Right renal pelvis (tissue), 4 donors: ENCODE results near the gene OTUD3. TPM values are rescaled to one million over a fixed set of nuclear protein-coding genes. Genes with fewer than 3 reads are reported as not detected.
"Not testable (repeated sequence)": the region's sequence is repeated elsewhere in the genome, so short reads cannot be mapped to it uniquely, and the experiment has no call there.

Experiments
- DNase-seq, 4 donors: peaks; one replicate each; pipeline ENCODE4 v3.0.0-alpha.2; 2013; ENCODE audit warnings: low read depth in 4 of 4, low spot score in 3 of 4, missing footprints in 1 of 4
- polyA plus RNA-seq, 4 donors: library from polyadenylated mRNA; unstranded; fragments of 120-200 nt; gene quantifications; one replicate each; pipeline ENCODE4 v1.2.1, GENCODE V29; 2013; ENCODE audit not compliant: insufficient read length in 4 of 4

The OTUD3 gene
- polyA plus RNA-seq, 4 donors, result 16.3 to 22.3 (median 18.1) TPM

- no peak for DNase-seq
These were observed 27.8 kb downstream of the OTUD3 start for GRCh38 chr1:19909971-19910370.

- DNase-seq, result no peak
These were observed 28.5 kb downstream of the OTUD3 start for GRCh38 chr1:19910650-19911049.

- DNase-seq, result peak; percentile 70 to 79 (median 76)
These were observed 35.9 kb downstream of the OTUD3 start for GRCh38 chr1:19918057-19918456.

GRCh38 chr1:19920132-19920710, 38.0 kb downstream of the OTUD3 start:
- no peak for DNase-seq

- DNase-seq, result no peak
These were observed 39.1 kb downstream of the OTUD3 start for GRCh38 chr1:19921310-19921709.

- no peak for DNase-seq
These were observed 40.0 kb downstream of the OTUD3 start for GRCh38 chr1:19922015-19922688.

- no peak for DNase-seq
These were observed 41.1 kb downstream of the OTUD3 start, which contains the start of gene PLA2G2E for GRCh38 chr1:19923137-19923952. Gene PLA2G2E (minus strand): TSS chr1:19923617. CDS start chr1:19923559, 58 bp downstream.

- no peak for DNase-seq
These were observed 41.8 kb downstream of the OTUD3 start for GRCh38 chr1:19923953-19924346.

GRCh38 chr1:19925342-19926070, 43.3 kb downstream of the OTUD3 start:
- DNase-seq, result no peak

GRCh38 chr1:19926296-19927129, 44.3 kb downstream of the OTUD3 start:
- DNase-seq, result no peak

GRCh38 chr1:19927130-19927421, 44.9 kb downstream of the OTUD3 start:
- DNase-seq, result not testable (repeated sequence)

GRCh38 chr1:19932866-19933265, 50.7 kb downstream of the OTUD3 start:
- DNase-seq, result no peak

GRCh38 chr1:19934336-19934735, 52.1 kb downstream of the OTUD3 start:
- no peak for DNase-seq

- DNase-seq, result no peak
These were observed 54.0 kb downstream of the OTUD3 start for GRCh38 chr1:19936061-19936750.

GRCh38 chr1:19938472-19938871, 56.3 kb downstream of the OTUD3 start:
- no peak for DNase-seq

GRCh38 chr1:19940486-19941205, 58.5 kb downstream of the OTUD3 start:
- no peak for DNase-seq

- no peak for DNase-seq
These were observed 59.0 kb downstream of the OTUD3 start for GRCh38 chr1:19941206-19941568.

- DNase-seq, result no peak
These were observed 59.9 kb downstream of the OTUD3 start for GRCh38 chr1:19942088-19942487.

- DNase-seq, result no peak
These were observed 60.5 kb downstream of the OTUD3 start for GRCh38 chr1:19942657-19943056.
